ENCODE results near the gene CDH5.

CDH5 gene

DNA sequence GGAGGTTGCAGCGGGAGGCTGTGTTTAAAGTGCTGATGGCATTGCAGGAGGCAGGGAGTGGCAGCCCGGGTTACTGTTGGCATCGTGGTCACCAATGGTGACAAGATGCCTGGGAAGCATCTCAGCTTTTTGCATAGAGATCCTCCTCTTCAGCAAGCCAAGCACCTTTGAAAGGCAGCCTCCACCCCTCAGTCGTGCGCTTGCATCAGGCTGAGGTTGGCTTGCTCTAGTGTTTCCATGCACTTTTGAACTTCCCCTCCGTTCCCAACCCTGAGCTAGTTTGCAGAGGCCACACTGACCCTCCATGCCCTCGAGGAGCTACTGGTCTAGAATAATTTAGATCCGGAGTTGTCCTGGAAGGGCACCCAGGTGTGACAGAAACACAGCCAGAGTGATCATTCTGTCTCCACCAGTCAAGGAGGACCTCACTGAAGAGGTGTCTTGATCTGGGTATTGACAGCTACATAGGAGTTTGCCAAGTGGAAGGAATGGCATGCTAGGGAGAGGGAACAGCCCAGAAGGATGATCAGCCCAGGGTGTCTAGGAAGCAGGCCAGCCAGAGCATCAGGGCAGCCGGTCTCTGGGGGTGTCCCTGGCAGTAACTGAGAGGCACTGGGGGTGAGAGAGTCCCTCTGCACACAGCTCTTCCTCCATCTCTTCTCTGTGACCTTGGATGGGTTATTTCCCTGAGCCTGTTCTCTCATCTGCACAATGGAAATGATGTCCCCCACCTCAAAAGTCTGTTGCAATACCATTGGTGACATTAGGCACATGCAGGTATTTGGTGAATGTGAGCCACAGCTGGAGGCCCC lies 68.3 kb downstream of the CDH5 start:
- TF ChIP-seq, protein P1, sequence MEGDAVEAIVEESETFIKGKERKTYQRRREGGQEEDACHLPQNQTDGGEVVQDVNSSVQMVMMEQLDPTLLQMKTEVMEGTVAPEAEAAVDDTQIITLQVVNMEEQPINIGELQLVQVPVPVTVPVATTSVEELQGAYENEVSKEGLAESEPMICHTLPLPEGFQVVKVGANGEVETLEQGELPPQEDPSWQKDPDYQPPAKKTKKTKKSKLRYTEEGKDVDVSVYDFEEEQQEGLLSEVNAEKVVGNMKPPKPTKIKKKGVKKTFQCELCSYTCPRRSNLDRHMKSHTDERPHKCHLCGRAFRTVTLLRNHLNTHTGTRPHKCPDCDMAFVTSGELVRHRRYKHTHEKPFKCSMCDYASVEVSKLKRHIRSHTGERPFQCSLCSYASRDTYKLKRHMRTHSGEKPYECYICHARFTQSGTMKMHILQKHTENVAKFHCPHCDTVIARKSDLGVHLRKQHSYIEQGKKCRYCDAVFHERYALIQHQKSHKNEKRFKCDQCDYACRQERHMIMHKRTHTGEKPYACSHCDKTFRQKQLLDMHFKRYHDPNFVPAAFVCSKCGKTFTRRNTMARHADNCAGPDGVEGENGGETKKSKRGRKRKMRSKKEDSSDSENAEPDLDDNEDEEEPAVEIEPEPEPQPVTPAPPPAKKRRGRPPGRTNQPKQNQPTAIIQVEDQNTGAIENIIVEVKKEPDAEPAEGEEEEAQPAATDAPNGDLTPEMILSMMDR (IDR thresholded peaks at IDR 0.05; ENCODE audit: low read depth, low read length), result no peak

DNA sequence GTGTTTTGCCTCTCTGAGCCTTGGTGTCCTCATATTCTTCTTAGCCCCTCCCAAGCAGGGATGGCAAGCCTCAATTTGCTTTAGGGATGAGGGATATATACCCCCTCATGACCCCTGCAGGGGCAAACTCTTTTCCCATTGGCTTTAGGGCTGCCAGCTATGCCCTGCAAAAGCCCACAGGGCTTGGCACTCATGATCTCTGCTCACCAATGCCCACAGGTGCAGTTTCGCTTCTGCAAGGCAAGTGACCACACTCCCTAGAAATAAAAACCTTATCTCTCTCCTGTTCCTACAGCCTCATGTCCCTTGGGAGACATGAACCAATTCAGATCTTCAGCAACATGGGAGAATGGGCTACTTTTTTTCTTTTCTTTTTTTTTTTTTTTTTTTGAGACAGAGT lies 69.4 kb downstream of the CDH5 start:
- H3K4me3 ChIP-seq (ENCODE audit: low read depth, low read length), result no peak overlapping the region
- TF ChIP-seq, protein P1 (IDR thresholded peaks at IDR 0.05; ENCODE audit: low read depth, low read length), result no peak

More for the DNA sequence above, 68.3 kb downstream of the CDH5 start:
- no peak overlapping the region for H3K4me3 ChIP-seq (ENCODE audit: low read depth, low read length)

DNA sequence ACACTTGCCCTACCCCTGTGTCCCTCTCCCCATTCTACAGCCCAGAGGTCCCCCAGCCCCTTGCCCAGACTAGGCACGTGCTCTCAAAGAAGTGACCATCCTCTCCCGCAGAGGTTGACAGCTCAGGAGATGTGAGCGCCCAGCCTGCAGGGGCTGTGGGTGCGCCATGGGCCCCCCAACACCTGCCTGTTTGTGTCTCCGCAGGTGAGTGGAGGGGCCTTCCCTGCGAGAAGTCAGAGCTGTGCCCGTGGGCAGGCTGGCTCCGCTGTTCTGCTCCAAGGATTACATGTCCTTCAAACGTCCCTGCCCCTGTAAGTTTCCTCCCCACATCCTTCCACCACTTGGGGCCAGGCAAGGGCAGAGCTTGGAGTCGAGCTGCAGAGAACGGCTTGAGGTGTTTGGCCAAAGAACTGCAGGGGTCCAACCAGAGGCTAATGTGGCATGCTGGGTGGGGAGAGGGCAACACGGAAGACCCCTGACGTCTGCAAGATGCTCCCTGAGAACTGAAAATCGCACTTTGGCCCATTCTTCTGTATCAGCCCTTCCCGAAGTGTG lies 71.0 kb downstream of the CDH5 start:
- H3K4me3 ChIP-seq (ENCODE audit: low read depth, low read length), result no peak overlapping the region
- TF ChIP-seq, protein P1 (IDR thresholded peaks at IDR 0.05; ENCODE audit: low read depth, low read length), result no peak

DNA sequence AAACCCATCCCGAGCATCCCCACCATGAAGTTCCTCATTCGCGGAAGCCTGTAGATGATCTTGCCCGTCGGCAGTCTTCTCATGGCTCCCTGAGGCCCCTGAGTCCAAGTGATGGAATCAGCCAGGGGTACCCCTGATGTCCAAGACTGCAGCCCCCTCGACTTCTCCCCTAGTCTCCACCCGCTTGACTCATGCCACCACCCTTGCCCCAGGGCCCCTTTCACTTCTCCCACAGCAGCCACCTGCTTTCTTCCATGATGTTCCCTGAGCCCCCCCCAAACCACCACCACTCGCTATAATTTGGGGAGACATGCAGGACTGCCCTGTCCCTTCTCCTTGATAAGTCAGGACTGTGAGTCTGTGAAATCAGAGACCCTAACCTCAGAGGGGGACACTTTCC lies 72.0 kb downstream of the CDH5 start:
- H3K4me3 ChIP-seq (ENCODE audit: low read depth, low read length), result no peak overlapping the region
- TF ChIP-seq, protein P1 (IDR thresholded peaks at IDR 0.05; ENCODE audit: low read depth, low read length), result no peak

DNA sequence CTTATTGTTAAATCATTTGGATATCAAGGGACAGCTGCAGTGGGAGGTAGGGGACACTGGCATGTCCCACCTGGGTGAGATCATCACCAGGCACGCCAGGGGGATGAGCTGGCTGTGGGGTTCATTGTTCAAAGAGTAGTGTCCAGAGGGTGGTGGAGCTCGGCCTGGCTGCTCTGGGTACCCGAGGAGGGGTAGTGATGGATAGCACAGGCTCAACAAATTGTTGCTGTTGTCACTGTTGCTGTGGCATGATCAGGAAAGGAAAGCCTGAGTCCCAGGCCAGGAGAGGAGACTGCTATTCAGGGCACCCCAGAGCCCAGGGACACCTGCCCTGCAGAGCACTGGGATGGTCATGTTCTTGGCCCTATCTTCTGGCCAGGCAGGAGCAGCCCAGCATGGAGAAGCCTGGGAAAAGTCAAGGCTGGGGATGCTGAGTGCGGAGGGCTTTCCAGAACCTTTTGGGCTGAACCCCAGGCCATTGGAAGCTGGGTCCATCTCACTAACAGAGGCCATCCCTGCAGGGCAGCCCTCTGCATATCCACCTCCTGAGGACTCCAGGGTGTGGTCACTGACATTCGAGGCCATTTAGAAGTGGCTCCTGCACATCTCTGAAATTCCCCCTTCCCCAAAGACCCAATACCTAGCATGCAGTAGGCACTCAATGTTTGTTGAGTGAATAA lies 72.7 kb downstream of the CDH5 start:
- TF ChIP-seq, protein P1 (IDR thresholded peaks at IDR 0.05; ENCODE audit: low read depth, low read length), result no peak
- no peak overlapping the region for H3K4me3 ChIP-seq (ENCODE audit: low read depth, low read length)

DNA sequence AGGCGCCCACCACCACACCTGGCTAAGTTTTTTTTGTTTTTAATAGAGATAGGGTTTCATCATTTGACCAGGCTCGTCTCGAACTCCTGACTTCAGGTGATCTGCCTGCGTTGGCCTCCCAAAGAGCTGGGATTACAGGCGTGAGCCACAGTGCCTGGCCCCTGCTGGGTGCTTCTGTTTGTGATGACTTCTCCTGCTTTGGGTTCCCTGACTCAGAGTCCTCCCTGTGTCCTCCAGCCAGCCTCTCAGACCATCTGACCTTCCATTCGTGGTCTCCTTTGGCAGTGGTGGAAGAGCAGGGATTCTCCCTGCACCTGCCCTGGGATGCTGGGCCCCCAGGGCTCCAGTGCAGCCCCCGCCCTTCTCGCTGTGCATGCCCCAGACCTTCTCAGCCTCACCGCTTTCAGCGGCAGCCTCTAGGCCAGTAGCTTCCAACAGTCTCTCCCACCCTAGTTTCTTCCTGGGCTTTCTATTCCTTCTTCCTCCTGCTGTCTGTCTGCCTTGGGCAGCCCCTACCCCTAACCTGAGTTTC lies 73.8 kb downstream of the CDH5 start:
- H3K4me3 ChIP-seq (ENCODE audit: low read depth, low read length), result no peak overlapping the region
- TF ChIP-seq, protein P1 (IDR thresholded peaks at IDR 0.05; ENCODE audit: low read depth, low read length), result no peak

All from WI38 (cell line).